Panc1 (cell line): ENCODE measurements around the gene HAPLN1. TPM values are rescaled to one million over a fixed set of nuclear protein-coding genes. Genes with fewer than 3 reads are reported as not detected.

Source experiments
- ATAC-seq: fragments of 200-7000 bp; cut with Tn5 transposase; 2 replicates; pipeline ENCODE4 v1.9.1; 2020; ENCODE audit warnings: mild to moderate bottlenecking, moderate library complexity
- BruUV-seq: library from RNA; stranded (reverse); fragments of 400-500 nt; replicated peaks from 2 replicates; lab custom pipeline; 2021; lab: Mats Ljungman, UMichigan
- CTCF ChIA-PET: fragments of 300-600 bp; sonication (Branson Sonifier 250); formaldehyde crosslinking; loops from one replicate; lab custom pipeline; 2022; ENCODE audit warnings: antibody characterized with exemption; lab: Charles Lee
- POLR2A ChIA-PET: fragments of 300-600 bp; sonication (Branson Sonifier 250); formaldehyde crosslinking; loops from one replicate; lab custom pipeline; 2022; ENCODE audit warnings: antibody characterized with exemption; lab: Charles Lee
- DNase-seq: peaks from one replicate; pipeline ENCODE4 v3.0.0-alpha.2; 2010; ENCODE audit warnings: low read depth, low spot score
- H3K27ac ChIP-seq: 2 replicates; pipeline ENCODE4 v1.5.1; 2011; ENCODE audit warnings: mild to moderate bottlenecking, low read length, inconsistent platforms
- H3K27me3 ChIP-seq: fragments of 200-500 bp; sonication (Bioruptor generic); 2 replicates; pipeline ENCODE4 v1.6.0; 2014; ENCODE audit warnings: low read length, inconsistent platforms; ENCODE audit not compliant: control insufficient read depth, insufficient read depth
- H3K36me3 ChIP-seq: fragments of 200-500 bp; sonication (Bioruptor generic); 2 replicates; pipeline ENCODE4 v1.5.1; 2014; ENCODE audit warnings: inconsistent platforms, mild to moderate bottlenecking, low read length, moderate library complexity; ENCODE audit not compliant: control insufficient read depth, insufficient read depth
- H3K4me1 ChIP-seq: 2 replicates; pipeline ENCODE4 v1.5.1; 2011; ENCODE audit warnings: inconsistent platforms, mild to moderate bottlenecking, low read length, moderate library complexity; ENCODE audit not compliant: control insufficient read depth, insufficient read depth
- H3K4me3 ChIP-seq, 2 experiments: 2 replicates each; pipeline ENCODE4 v1.5.1; 2011 to 2012; ENCODE audit warnings: low read depth in 2 of 2, low read length in 2 of 2, mild to moderate bottlenecking in 2 of 2, inconsistent platforms in 1 of 2, moderate library complexity in 1 of 2
- H3K9me3 ChIP-seq: fragments of 200-500 bp; sonication (Bioruptor generic); 2 replicates; pipeline ENCODE4 v1.5.1; 2014; ENCODE audit warnings: low read depth, mild to moderate bottlenecking, inconsistent platforms, low read length, moderate library complexity; ENCODE audit not compliant: control insufficient read depth, insufficient read depth
- CTCF ChIP-seq: fragments of 450-650 bp; IDR thresholded peaks from 2 replicates; pipeline ENCODE4 v1.5.1; 2017; ENCODE audit warnings: mild to moderate bottlenecking
- POLR2AphosphoS5 ChIP-seq: IDR thresholded peaks from 2 replicates; pipeline ENCODE4 v1.6.1; 2012; ENCODE audit warnings: mild to moderate bottlenecking, low read depth, low read length, moderate library complexity
- REST ChIP-seq, 2 experiments: IDR thresholded peaks; 2 replicates each; pipeline ENCODE4 v1.6.1; 2011 to 2012; ENCODE audit warnings: low read depth in 2 of 2, control low read depth in 1 of 2, low read length in 1 of 2, mild to moderate bottlenecking in 1 of 2, moderate library complexity in 1 of 2; ENCODE audit not compliant: insufficient read depth in 1 of 2
- SIN3A ChIP-seq: IDR thresholded peaks from 2 replicates; pipeline ENCODE4 v1.6.1; 2012; ENCODE audit warnings: low read depth, mild to moderate bottlenecking, low read length, moderate library complexity, borderline replicate concordance; ENCODE audit not compliant: insufficient read depth
- TCF7L2 ChIP-seq: IDR thresholded peaks from 2 replicates; pipeline ENCODE4 v1.6.1; 2011; ENCODE audit warnings: mild to moderate bottlenecking, low read depth, low read length, inconsistent platforms
- in situ Hi-C: cut with HindIII; loops from 2 replicates; pipeline ENCODE4 v1.10.0; 2016; ENCODE audit warnings: low sequenced_read_pairs, low pct_unique_long_range_greater_than_20kb
- intact Hi-C: fragments of 100-400 bp; cut with micrococcal nuclease; formaldehyde crosslinking; loops from one replicate; pipeline ENCODE4 v1.10.0; 2022; ENCODE audit not compliant: unreplicated experiment
- total RNA-seq: library from RNA; stranded (reverse); gene quantifications from one replicate; pipeline ENCODE4 v1.2.1, GENCODE V29; 2021; ENCODE audit not compliant: unreplicated experiment

The HAPLN1 gene
- total RNA-seq, 1 experiment from 2014 or later: 0.13 TPM

- BruUV-seq: no TSS peak
- ChIA-PET POLR2A (no interaction called here), CTCF (no interaction called here)
- H3K9me3 ChIP-seq: peaks cover 18% of the 10 kb centered on the region
- DNase-seq (no peak), ATAC-seq (no peak)
- no peaks in the 10 kb centered on the region for H3K4me1 ChIP-seq
- in situ Hi-C loops: no loop called here
- H3K36me3 ChIP-seq: no peaks in the 10 kb centered on the region
- no peak overlapping the region for H3K4me3 ChIP-seq
- intact Hi-C loops: no loop called here
- no peak overlapping the region for H3K27ac ChIP-seq
- TF ChIP-seq TCF7L2 (no peak), REST (IDR thresholded peaks at IDR 0.05; ENCODE audit: insufficient read depth in 1 of 2, low read depth in 2 of 2, low read length in 1 of 2) (no peak), POLR2AphosphoS5 (no peak), CTCF (no peak), SIN3A (no peak)
- H3K27me3 ChIP-seq: no peaks in the 10 kb centered on the region
Observed at GRCh38 chr5:83764101-83764500, 43.4 kb upstream of the HAPLN1 start.

- Histone ChIP-seq H3K4me1 (no peaks in the 10 kb centered on the region), H3K27ac (no peak overlapping the region), H3K36me3 (no peaks in the 10 kb centered on the region), H3K4me3 (no peak overlapping the region), H3K27me3 (no peaks in the 10 kb centered on the region), H3K9me3 (no peaks in the 10 kb centered on the region; the same call in 1 of the 2 replicates)
- ChIA-PET CTCF (interaction anchor here (0.6 kb wide), 1 partner anchor 1435 kb away, joined by 3 read pairs; no protein-coding TSS in a partner anchor), POLR2A (no interaction called here)
- no peak for ATAC-seq
- no peak for TF ChIP-seq POLR2AphosphoS5
- no peak for TF ChIP-seq REST (IDR thresholded peaks at IDR 0.05; ENCODE audit: insufficient read depth in 1 of 2, low read depth in 2 of 2, low read length in 1 of 2)
- no peak for TF ChIP-seq CTCF
- no peak for TF ChIP-seq TCF7L2
- no peak for TF ChIP-seq SIN3A
- no peak for DNase-seq
- intact Hi-C loops: no loop called here
- in situ Hi-C loops: no loop called here
- no TSS peak for BruUV-seq
Observed at GRCh38 chr5:83760579-83760978, 39.9 kb upstream of the HAPLN1 start.
